Measurements from ENCODE around the gene OR9I1.

- TF ChIP-seq CTCF (conservative IDR thresholded peaks at IDR 0.05 in 1 of 2, IDR thresholded peaks at IDR 0.05 in 1 of 2; ENCODE audit: extremely low read depth in 1 of 2, insufficient read depth in 1 of 2, low read depth in 1 of 2, low read length in 2 of 2), result no peak
- TF ChIP-seq EZH2 (IDR thresholded peaks at IDR 0.05; ENCODE audit: borderline replicate concordance, low read length), result no peak
These were observed at the start of gene OR9I1 for GRCh38 chr11:58125469-58125868.
